OCI-LY1 (cell line): ENCODE measurements around the gene VPS35L.

ENCODE experiments used
- EZH2 ChIP-seq: fragments of 200-600 bp; sonication (generic), shearing (Covaris generic); IDR thresholded peaks from 2 replicates; pipeline ENCODE4 v1.8.0; 2017; ENCODE audit warnings: borderline replicate concordance, mixed run types, mild to moderate bottlenecking, antibody characterized with exemption, low read length, moderate library complexity, mixed read lengths
- TF ChIP-seq, protein P1 (sequence below): fragments of 200-600 bp; sonication (generic), shearing (Covaris generic); IDR thresholded peaks from 2 replicates; pipeline ENCODE4 v1.5.1; 2017; ENCODE audit warnings: mild to moderate bottlenecking, antibody characterized with exemption, low read length, moderate library complexity, mixed read lengths

DNA sequence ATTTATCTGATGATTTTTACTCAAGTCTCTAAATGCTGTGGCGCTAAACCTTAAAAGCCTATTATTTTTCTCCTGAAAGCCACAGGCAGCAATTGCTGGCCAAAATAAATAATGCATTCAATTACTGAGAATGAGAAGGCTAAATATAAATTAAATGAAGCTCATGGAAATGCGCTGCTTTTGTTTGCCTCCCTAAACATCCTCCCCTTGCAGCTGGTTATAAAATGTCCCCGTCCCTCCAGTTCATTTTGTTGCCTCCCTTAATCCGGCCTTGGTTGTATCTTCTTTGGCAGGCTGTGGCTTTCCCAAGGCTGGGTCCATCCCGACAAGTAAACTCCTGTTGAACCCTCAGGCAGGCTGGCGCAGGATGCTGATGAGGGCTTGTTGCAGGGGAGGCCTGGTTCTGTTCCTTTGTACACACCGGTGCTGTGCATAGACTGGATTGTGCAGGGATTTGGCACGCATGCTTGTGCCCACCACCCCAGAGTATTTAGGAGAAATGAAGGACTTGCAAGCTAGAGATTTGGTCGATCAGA, 99.8 kb downstream of the VPS35L start:
- TF ChIP-seq, protein P1, sequence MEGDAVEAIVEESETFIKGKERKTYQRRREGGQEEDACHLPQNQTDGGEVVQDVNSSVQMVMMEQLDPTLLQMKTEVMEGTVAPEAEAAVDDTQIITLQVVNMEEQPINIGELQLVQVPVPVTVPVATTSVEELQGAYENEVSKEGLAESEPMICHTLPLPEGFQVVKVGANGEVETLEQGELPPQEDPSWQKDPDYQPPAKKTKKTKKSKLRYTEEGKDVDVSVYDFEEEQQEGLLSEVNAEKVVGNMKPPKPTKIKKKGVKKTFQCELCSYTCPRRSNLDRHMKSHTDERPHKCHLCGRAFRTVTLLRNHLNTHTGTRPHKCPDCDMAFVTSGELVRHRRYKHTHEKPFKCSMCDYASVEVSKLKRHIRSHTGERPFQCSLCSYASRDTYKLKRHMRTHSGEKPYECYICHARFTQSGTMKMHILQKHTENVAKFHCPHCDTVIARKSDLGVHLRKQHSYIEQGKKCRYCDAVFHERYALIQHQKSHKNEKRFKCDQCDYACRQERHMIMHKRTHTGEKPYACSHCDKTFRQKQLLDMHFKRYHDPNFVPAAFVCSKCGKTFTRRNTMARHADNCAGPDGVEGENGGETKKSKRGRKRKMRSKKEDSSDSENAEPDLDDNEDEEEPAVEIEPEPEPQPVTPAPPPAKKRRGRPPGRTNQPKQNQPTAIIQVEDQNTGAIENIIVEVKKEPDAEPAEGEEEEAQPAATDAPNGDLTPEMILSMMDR = no peak
- TF ChIP-seq EZH2 = no peak
